Measurements from ENCODE around the gene DYNLT3.

DYNLT3 gene

DNA sequence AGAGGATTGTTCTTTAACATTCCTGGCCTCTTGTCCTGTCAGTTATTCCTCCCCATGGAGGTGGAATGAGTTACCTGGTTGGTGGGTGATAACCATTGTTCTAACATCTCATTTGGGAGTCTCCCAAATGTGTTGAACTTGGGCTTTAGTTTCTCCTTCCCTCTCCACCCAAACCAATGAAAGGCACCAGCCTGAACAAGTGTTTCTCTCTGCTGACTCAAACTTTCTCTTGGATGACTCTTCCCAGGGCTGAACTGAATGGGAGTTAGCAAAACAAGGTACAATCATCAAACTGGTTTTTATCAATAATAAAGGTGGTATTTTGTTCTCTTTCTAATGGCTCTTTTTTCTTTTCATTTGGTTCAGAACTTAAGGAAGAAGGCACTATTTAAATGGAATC, 2.7 kb downstream of the DYNLT3 start:
- DNase-seq (ENCODE audit: low read depth in 2 of 2) = no peak

DNA sequence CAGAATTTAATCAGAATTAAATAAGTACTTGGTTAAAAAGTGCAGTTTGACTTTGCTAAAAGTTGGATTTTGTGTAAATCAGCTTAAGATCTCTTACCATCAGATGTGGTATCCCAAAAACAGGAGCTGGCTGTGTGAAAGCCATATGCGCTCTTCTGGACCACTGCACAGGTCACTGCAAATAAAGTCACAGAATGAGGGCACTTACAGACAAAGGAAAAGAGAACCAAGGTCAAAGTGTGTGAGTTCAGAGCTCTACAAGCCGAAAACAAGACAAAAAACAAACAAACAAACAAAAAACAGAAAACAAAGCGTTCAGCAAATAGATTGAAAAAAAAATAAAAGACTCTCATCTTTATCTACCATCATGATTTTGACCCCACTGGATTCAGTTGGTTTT, 6.4 kb downstream of the DYNLT3 start:
- no peak for DNase-seq (ENCODE audit: low read depth in 2 of 2)

DNA sequence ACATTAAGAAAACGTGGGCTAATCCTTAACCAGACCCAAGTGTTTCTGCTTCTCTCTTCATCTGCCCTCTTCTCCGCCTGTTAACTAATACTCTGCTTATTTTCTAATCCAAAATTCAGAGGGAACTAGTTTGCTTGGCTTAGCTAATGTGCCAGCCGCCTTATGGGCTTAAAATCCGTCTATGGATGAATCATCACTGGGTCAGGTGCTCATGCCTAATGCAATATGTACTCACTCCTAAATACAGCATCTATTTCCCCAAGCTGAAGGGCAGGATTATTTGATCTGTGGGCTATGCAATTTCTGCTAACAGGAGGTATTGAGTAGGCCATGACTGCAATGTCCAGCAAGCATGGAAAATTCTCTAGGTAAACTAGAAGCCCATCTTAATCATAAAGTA, 12.4 kb downstream of the DYNLT3 start:
- no peak for DNase-seq (ENCODE audit: low read depth in 2 of 2)

DNA sequence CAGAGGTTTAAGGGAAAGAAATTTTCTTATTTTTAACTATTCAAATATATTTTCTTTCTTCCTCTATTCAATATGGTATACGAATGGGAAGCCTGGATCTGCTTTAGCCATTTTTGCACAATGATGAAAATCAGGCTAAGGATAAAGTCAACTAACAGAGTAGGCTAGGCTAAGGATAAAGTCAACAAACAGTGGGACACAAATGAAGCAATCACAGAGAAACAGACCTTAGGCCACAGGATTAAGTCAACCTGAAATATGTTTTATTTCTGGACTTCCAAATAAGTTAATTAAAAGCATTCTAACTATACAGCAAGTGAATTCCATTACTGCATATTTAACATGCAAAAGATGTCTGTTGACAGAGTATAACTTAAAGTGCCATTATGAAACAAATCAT, 17.0 kb downstream of the DYNLT3 start:
- DNase-seq (ENCODE audit: low read depth in 2 of 2) = no peak

DNA sequence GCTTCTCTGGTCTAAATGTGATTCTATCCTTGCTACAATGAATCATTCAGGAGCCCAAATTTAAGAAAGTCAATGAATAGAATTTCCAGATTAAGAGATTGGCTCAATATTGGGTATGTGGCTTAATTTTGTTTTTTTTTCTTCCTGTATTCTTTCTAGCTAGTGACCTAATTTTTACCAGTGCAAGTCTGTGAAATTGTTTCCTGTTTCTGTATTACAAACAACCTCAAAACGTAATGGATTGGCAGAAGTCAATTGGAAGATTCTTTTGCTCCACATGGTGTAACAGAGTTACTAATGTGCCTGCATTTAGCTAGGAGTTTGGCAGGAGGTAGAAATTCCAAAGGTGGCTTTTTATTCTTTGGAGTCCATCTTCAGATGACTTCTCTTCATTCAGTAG, 17.6 kb downstream of the DYNLT3 start:
- DNase-seq (ENCODE audit: low read depth in 2 of 2) = no peak

DNA sequence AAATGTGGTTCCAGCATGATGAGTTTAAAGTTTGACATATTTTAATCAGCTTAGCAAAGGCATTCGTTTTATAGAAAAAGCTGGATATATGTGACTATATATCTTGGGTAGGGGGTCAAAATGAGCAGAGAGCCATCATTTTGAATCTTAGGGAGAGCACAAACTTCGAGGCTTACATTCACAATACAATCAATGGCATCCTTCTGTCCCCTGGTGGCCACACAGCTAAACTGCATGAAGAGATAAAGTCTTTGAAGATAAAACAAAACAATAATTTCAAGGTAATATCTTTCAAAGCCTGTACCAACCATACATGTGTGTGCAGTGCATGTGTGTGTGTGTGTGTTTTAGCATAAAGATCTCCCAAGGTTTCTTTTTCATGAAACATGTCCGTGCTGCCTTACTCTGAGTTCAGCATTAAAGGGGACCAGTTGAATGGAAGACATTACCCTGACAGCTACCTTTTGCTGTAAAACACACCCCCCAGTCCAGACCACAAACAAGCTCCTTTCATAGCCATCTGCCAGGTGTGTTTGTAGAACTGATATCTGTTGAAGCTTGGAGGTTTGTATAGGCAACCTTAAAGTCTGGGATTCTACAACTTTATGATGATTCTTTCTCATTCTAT, 22.0 kb downstream of the DYNLT3 start:
- peak; percentile 18 for DNase-seq (ENCODE audit: low read depth in 2 of 2)

DNA sequence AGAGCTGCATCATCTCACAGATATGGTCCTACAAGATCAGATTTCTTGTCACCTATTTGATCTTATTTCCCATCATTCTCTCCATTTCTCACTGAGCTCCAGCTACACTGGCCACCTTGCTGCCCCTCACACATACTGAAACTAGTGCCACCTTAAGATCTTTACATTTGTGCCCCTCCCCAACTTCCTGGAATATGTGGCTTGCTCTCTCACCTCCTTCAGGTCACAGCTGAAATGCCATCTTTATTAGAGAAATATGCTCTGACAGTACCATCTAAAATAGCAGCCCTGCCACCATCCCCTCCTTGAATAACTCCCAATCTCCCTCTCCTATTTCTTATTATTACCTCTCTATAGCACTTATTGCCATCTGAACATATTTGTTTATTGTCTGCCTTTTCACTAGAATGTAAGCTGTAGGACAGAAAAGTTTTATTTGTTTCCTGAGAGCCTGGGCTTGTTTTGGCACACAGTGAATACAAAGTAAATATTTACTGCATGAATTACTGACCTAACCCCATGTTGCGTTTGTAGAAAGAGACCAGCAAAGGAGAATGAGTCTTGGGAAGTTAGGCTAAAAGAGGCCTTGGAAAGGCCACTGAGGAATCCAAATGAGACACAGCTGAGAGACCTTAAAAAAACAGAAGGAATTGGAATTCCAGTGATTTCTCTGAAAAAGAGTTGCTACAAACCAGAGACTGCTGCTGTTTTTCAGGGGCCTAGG, 22.7 kb downstream of the DYNLT3 start:
- DNase-seq (ENCODE audit: low read depth in 2 of 2) = no peak

DNA sequence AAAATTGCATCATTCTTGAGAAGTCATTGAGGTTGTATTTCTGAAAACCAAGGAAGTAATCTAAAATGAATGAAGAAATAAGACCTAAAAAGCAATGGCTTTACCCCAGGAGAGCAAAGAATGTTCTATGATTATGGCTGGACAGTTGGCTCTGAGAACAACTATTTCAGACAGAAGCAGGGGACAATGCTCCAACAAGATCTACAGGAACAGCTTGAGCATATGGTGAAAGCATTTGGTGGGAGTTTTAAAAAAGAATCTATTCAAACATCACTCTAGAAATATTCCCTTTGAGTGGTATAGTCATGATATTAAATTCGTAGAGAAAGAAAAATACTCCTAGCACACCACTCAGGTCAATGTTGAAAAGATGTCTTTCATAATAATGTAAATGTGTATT, 26.7 kb downstream of the DYNLT3 start:
- DNase-seq (ENCODE audit: low read depth in 2 of 2) = no peak

DNA sequence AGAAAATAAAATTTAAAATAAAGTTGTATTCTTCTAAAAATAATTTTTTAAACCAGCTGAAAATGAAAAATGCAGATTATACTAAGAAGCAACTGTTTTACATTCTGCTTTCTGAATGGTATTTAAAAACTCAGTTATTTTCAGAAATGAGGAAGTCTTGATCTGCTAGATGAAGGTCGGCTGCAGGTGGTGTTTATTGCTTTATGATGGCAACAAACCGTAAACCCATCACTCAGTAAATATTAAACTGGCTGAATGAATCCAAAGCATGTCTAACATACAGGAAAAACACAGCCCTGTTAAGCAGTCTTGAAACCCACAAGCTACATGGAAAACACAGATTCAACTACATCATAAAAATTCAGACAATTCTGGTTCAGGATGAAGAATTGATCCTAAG, 29.3 kb downstream of the DYNLT3 start:
- DNase-seq (ENCODE audit: low read depth in 2 of 2) = no peak

DNA sequence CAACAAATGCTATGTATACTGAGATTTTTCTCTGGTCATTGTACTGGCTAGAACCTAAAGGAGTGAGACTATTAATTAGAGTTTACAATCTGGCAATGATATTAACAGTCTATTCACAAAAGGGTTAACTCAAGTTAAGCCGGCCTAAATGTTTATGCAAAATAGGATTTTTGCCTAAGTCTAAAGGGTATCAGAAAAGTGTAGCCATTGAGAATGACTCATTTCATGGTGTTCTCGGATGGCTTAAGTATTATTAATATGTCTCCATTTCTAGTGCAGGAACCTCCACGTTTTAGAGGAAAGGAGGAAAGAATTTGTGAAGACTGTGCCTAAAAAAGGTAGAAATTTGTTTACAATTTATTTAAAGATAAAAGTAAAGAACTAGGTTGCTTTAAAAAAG, 29.8 kb downstream of the DYNLT3 start:
- no peak for DNase-seq (ENCODE audit: low read depth in 2 of 2)

DNA sequence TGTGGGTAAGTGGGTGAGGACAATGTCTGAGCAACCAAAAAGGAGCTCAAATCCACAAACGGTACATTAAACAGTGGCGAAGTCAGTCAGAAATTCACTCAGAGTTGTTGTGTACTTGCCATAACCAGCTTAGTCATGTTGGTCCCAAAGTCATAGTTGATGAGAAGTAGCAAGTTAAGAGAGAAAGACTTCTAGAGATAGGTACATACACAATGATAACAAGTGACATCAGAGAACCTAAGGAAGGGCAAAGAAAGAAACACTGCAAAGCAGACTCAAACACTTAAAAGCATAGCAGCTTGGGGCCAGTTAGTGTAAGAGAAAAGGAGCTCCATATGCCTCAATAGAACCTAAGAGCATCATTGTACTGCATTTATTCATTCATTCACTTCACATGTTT, 30.2 kb downstream of the DYNLT3 start:
- no peak for DNase-seq (ENCODE audit: low read depth in 2 of 2)

DNA sequence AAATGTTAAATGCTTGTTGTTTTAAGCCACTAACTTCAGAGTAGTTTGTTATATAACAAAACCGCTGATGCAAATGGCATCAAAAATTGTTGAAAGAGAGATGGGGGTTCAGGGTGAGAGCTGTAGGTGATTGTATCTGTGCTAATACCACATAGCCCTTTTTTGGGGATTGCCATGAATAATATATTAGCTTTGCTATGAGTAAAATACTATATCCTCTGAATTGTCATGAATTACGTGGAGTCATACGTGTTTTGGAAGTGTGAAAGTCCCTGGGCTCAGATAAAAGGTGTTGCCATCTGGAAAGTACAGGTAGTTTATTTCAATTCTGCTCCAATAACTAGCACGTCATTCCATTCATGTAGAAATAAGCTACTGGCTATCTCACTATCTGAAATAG, 30.6 kb downstream of the DYNLT3 start:
- DNase-seq (ENCODE audit: low read depth in 2 of 2) = no peak

DNA sequence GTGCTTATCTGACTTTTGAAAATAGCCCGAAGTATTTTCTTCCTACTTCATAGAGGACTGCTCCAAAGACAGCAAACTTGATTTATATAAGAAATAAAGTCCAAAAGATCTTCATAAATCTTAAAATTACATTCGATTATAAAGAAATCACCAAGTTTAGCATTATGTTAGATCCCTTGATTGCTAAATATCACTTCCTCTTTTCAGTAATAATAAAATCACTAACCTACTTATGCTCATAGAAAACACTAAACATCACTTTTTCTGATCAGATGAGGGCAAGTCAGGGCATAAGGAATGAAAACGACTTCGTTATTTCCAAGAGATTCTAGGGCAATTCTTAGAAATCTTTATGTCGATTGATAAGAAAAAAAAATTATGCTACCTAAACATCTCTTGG, 32.0 kb downstream of the DYNLT3 start:
- DNase-seq (ENCODE audit: low read depth in 2 of 2) = no peak

DNA sequence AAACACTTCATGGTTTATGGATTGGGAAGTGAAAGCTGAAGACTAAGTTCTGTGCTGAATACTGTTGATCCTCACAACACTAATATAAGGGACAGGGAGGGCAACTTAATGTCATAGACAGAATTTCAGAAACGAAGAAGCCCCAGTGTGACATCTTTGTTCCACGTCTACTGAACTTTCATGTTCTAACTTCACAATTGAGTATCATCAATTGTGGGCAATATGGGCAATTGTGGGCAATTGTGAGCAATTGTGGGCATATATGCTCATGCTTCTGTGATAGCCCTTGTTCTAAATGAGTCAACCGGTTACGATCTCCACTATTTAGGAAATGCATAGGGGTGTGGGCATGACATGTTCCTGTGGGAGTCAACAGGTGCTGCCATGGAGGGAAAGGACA, 33.8 kb downstream of the DYNLT3 start:
- no peak for DNase-seq (ENCODE audit: low read depth in 2 of 2)

DNA sequence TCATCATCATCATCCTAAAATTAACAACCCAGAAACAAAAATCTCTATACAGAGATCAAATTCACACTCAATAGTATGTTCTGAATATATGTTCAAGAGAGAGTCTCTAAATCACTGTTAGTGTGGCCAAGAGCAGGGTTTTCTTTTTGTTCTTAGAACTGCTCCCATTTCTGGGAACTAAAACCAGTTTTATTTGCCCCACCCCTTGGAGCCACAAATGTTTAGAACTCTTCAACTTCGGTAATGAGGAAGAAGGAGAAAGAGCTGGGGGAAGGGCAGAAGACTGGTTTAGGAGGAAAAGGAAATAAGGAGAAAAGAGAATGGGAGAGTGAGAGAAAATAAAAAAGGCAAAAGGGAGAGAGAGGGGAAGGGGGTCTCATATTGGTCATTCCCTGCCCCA, 35.3 kb downstream of the DYNLT3 start:
- no peak for DNase-seq (ENCODE audit: low read depth in 2 of 2)

DNA sequence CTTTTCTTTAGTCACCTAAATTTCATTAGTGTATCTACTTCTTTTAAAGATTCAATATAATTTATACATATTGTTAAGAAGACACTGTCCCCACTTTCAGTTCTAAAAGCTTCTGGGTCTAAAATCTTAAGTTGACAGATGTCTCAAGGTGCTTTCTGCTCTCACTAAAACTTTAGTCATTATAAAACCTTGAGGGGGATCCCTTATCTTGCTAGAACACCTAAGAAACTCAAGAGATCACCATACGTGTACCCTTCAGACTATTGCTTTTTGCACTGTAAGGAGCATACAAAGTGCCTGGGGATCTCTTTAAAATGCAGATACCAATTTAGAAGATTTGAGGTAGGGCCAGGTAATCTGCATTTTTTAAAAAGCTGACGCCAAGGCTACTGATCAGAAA, 37.4 kb downstream of the DYNLT3 start:
- DNase-seq (ENCODE audit: low read depth in 2 of 2) = no peak

DNA sequence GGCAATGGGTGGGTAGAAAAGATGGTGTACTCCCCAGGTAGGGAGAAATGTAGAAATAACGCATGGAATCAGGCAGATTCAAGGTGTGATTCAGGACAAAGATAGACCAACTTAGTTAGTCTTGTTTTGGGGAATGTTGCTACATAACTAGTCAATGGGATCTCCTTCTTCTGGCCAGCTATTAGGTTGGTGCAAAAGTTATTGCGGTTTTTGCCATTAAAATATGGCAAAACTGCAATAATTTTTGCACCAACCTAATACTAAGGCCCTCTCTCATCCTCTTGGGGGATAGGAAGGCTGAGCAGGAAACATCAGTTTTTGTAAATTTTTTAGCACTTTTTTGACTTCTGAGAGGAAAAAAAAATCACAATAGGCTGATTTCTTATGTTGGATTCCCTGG, 44.3 kb downstream of the DYNLT3 start:
- no peak for DNase-seq (ENCODE audit: low read depth in 2 of 2)

DNA sequence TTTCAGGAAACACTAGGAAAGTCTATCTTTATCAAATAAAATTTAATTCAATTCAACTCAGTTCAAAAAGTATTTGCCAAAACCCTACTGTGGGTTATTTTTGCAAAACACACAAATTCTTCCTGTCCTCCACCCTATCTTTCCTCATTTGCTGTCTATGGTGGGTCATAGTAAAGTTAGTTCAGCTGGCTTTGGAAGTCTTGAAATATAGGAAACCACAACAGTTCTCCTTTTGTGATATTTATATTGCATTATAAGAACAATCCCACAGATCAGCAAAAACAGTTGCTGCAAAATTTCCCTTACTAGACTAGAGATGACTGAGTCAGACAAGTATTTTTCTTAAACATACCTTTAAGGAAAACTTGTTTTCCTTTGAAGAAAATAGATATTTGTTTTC, 45.3 kb downstream of the DYNLT3 start:
- no peak for DNase-seq (ENCODE audit: low read depth in 2 of 2)

DNA sequence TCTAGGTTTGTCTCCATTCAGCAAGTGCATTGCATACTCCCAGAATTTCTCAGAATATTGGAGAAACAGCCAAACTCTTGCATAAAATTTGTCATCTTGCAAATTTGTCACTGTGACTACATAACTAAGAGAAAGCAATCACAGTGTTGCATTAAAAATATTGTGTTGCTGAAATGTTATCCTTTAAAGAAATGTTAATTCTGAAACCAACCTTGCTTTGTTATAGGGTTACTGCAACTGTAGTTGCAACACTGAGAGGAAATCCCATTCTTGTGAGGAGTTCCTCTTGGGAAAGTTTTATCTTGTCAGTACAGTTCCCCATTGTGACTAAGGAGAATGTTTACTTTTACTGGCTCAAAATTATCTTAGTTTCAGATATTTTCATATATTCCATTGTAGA, 46.7 kb downstream of the DYNLT3 start:
- DNase-seq (ENCODE audit: low read depth in 2 of 2) = no peak

DNA sequence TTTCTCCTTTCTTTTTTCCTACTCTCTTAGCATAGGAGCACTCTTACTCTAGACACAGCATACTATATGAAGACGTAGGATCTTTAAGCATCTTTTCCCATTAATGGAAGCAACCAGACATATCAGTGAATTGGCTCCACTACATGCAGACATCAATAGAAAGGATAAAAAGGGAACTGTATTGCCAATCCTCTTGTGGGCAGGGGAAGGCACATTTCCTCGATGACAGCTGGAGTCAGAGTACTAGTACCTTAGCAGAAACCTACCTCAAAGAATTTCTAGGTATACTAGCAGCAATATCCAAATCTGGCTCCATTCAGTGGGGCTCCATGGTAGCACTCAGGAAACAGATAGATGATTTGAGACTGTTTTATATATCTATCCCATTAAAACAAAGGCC, 47.4 kb downstream of the DYNLT3 start:
- no peak for DNase-seq (ENCODE audit: low read depth in 2 of 2)

DNA sequence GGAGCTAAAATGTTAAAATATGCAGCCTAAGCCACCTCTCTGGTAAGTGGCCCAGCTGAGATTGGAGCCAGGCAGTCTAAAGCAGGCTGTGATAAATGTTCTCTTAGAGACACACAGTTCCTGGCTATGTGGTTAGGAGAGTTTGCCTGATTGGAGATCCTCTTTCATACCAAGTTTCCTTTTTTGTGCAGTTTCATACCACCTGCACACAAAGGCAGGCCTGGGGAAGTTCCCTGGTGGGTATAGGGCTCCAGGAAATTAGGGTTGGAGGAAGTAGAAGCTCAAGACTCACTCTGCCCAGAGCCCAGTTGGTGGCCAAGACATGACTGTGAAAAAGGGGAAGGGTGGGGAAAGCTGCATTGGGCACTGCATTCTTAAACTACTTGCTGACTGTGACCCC, 50.6 kb downstream of the DYNLT3 start:
- DNase-seq (ENCODE audit: low read depth in 2 of 2) = no peak

DNA sequence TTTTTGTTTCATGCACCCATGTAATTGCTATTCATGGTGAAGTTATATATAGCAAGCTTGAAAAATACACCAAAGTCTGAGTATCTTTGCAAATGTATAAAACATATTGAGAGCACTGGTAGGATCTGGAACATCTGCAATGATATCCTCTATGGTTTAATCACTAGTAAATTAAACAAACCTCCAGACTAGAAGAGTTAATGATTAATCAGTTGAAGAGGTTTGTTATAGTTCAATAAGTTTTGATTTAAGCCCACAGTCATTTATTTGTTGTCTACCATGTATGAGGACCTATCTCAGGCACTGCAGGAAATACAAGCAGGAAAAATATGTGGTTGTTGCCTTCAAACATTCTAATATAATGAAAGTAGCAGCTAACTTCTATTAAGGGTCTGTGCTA, 51.1 kb downstream of the DYNLT3 start:
- DNase-seq (ENCODE audit: low read depth in 2 of 2) = no peak
